Activated CD8-positive, alpha-beta memory T cell treated with anti-CD3 and anti-CD28 coated beads for 48 hours (primary cell): ENCODE data around the gene ACOXL.
"Not testable (repeated sequence)": the region's sequence is repeated elsewhere in the genome, so short reads cannot be mapped to it uniquely, and the experiment has no call there.

Experiments
- DNase-seq, 3 experiments: peaks; one replicate each; pipeline ENCODE4 v3.0.0-alpha.2; 2020; ENCODE audit warnings: low read depth in 2 of 3, low spot score in 2 of 3

The ACOXL gene

DNA sequence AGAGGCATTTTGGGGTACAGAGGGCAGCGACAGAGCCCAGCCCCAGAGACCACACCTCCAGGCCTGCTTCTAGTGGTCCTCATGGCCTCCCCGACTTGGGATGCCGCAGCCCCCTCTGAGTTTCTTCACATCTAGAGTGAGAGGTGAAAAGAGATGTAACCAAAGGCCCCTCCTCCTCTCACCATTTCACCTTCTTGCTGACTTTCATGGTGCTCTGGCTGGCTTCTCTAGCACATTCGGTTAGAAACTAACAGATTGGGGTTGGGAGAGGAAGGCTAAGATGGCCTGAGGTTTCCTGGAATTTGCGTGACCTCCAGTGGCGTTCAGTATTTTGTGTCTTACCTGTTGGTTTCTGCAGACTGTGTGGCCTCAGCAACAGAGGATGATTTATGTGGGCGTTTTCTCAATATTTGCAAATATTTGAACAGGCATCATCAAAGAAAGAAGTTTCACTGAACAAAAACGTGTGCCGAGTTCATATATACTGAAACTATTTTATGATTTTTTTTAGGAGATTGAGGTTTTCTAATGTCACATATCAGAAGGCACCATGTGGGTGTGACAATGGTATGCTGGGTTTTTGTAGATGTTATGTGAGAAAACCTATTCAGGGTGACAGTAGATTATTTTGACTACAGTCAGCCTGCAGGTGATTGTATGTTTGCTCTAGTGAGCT is 318.5 kb downstream of the ACOXL start:
- no peak for DNase-seq

GRCh38 chr2:111052621-111053020 is 320.2 kb downstream of the ACOXL start:
- no peak for DNase-seq

- no peak for DNase-seq
Measured at GRCh38 chr2:111053266-111053665, 320.9 kb downstream of the ACOXL start.

- no peak for DNase-seq
Measured at GRCh38 chr2:111053825-111054515, 321.6 kb downstream of the ACOXL start.

DNA sequence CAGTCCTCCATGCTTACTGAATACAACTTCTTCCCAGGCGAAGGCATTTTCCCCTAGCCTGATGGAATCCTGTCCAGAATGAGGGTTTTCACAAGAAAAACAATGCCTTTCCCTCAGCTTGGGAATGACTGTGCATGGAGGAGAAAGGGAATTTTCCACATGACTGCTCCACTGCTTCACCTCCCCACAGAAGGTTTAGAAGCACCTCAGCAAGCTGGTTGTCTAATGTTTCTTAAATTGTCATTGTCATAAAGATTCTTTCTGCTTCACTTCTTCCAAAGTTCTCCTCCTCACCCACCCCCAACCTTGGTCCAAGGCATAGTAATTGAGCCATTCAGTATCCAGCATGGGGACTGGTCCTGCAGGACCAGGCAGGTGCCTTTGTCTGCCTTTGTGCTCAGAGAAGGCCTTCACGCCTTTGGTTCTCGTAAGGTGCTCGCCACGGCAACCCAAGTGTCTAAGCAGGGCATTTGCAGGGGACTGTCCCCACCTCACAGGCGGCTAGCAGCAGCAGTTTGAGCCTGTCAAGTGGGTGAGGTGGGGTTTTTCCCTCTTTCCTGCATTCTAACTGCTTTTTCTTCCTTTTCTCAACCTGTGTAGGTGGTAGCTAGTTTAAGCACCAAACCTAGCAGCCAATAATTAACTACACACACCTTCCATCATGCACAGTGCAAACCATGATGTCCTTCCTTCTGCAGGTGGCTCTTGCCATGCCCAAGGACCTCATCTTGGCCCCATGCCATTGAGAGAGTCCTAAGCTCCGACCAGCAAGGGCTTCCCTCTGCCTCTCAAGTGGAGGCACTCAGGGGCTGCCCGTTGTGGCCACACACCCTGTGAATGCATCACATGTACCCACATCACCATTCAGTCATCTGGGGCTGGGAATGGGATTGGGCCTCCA is 322.7 kb downstream of the ACOXL start:
- DNase-seq: peak in 2 of 3 experiments; percentile 21 to 49

- no peak for DNase-seq
Measured at GRCh38 chr2:111055735-111056134, 323.4 kb downstream of the ACOXL start.

DNA sequence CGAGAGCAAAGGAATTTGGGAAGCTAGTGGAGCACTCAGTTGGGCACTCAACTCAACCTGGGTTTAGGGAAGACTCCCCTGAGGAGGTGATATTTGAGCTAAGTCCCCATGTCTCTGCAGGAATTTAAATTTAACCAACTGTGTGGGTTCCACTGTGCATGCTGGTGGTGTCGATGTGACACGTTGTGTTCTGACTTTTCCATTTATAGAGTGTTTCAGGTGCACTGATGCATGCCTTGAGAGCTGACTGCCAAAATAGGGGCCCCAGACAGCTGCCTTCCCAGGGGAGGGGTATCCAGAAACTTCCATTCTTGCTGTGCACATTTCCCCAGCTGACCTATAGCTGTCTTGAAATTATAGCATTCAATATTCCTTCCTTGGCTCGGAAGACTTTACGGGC is 324.7 kb downstream of the ACOXL start:
- DNase-seq: no peak

GRCh38 chr2:111057721-111058120 is 325.3 kb downstream of the ACOXL start:
- no peak for DNase-seq

GRCh38 chr2:111058264-111058663 is 325.9 kb downstream of the ACOXL start:
- no peak for DNase-seq

DNA sequence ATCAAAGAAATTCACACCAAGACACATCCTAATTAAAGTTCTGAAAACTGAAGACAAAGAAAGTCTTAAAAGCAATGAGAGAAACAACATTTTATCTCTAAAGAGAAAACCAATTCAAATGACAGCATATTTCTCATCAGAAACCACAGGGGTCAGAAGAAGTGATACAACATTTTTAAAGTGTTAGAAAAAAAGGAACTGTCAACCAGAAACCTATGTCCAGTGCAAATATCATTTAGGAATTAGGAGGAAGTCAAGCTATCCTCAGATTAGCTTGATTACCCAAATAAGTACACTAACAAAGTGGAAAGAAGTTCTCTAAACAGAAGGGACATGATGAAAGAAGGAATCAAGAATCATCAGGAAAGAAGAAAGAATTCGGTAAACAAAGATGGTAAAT is 328.8 kb downstream of the ACOXL start:
- DNase-seq: no peak

DNA sequence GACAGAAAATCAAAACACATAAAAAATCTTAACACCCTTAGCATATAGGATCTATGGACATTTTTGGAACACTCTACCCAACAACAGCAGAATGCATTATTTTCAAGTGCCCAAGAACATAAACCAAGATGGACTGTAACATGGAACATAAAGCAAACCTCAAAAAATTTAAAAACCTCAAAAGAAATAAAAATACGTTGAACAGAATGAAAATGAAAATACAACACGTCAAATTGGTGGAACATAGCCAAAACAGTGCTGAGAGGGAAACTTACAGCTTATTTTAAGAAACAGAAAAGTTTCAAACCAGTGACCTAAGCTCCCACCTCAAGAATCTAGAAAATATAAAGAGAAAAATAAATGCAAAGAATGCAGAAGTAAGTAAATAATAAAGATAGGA is 330.0 kb downstream of the ACOXL start:
- DNase-seq: no peak

GRCh38 chr2:111066062-111066593 is 333.8 kb downstream of the ACOXL start:
- DNase-seq: no peak

DNA sequence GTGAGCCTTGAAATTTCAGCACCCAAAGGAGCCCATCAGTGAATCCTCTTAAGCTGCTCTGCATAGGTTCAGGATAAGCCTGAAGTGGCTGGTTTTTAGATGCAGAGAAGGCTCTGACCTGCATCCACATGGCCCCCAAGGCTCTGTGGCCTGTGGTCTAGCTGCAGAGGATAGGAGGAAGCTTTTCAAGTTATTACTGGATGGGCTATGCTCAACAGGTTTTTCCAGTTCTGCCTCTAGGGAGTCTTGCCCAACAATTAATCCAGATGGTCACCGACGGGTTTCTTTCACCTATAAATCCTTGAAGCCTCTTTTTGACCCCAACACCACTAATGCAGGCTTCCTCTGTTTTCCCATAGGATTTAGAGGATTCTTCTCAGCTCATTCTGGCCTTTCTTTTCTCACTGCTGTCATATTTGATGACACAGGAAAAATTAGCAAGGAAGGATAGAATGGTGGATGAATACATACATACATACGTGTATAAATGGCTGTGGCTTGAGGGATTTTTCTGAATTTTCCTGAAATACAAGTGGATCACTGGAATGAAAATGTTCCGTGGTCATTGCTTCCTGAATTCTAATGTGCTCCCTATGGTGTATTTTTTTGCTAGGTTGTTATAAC is 336.2 kb downstream of the ACOXL start:
- DNase-seq: no peak

DNA sequence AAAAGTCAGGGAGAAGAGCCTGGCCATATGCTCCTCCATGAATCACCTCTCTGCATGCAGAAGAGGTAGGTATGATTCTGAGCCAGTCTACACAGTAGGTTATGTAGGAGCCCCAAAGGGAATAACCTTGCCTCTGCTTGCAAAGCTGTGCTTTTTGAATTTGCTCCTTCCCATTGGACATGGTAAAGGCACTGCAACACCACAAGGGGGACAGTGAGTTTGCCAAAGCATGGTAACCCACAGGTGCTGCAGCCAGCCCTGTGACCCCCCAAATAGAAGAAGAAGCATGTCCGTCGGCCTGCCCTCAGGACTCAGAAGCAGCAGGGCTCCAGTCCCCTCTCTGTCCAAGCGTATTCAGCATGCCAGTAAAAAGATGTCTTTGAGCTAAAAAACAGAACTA is 337.3 kb downstream of the ACOXL start:
- DNase-seq: no peak

DNA sequence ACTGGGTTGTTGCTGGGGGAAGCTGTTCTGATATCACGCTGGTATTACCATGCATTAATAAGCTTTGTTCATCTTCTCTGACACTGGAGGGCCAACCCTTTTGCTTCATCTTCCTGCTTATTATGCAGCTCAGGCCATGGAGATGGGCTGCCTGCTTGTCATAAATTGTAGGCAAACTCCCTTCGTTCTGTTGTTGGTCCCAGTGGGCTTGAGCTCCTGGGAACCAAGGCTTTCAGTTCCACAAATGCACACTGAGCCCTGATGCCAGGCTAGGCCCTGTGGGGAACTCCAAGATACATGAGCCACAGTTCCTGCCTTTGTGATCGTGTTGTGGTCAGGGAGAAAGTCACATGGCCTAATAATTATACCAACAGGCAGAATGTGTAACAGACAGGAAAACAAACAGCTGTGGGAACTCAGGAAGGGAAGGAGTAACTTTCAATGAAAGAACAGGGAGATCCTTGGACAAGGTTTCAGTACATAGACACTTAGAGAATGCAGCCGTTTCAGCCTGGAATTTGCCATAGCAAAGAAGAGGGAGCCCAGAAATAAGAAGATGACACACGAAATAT is 339.3 kb downstream of the ACOXL start:
- no peak for DNase-seq

GRCh38 chr2:111072220-111072871 is 340.0 kb downstream of the ACOXL start:
- no peak for DNase-seq

- DNase-seq: not testable (repeated sequence)
Measured at GRCh38 chr2:111082659-111083058, 350.3 kb downstream of the ACOXL start.

- no peak for DNase-seq
Measured at GRCh38 chr2:111091811-111092211, 359.4 kb downstream of the ACOXL start.

GRCh38 chr2:111094691-111095090 is 362.3 kb downstream of the ACOXL start:
- DNase-seq: no peak

DNA sequence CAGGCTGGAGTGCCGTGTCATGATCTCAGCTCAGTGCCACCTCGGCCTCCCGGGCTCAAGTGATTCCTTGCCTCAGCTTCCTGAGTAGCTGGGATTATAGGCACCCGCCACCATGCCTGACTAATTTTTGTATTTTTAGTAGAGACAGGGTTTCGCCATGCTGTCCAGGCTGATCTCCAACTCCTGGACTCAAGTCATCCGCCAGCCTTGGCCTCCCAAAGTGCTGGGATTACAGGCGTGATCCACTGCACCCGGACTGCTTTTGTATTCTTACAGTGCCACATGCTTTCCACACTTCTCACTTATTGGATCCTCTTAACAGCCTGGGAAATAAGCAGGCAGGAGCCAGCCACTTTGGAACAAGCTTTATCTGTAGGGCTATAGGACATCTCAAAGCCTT is 363.1 kb downstream of the ACOXL start:
- no peak for DNase-seq
